Midbrain (tissue), 1 donor: Measurements from ENCODE around the gene GOLGA6C.
"Not testable (repeated sequence)": the region's sequence is repeated elsewhere in the genome, so short reads cannot be mapped to it uniquely, and the experiment has no call there.

Experiments
- DNase-seq: peaks from one replicate; lab custom pipeline; 2025; lab: John Stamatoyannopoulos, UW

The GOLGA6C gene

DNA sequence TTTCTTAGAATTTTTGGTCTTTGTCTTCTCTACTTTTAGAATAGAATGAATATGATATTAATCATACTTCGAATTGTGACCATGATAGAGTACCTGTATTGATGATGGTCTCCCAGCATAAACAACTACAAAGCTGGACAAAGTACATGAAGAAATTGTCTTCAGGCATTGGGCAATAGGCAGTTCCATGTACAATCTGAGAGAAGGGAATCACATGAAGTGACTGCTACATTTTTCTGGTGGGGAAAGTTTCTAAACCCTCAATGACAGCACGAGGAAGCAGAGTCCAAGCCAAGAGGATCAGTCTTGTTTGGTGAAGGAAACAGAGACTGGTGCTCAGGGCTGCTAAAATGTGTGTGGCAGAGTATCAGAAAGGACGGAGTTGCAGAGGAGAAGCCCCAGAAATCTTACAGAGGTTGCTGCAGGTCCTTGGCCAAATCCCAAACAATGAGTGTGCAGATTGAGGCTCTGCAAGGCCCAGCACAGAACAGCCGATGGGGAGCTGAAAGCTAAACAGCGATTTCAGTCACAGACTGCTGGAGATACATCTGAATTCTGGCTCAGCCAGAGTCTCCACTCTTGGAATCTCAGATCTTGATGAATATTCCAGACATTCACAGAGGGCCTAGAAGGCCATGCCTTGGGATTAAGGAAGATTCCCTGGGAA is 61.2 kb downstream of the GOLGA6C start:
- not testable (repeated sequence) for DNase-seq
